ENCODE measurements around the gene ZNF385B.
"Not testable (repeated sequence)": the region's sequence is repeated elsewhere in the genome, so short reads cannot be mapped to it uniquely, and the experiment has no call there.

Gene ZNF385B

GRCh38 chr2:179787601-179788000 lies 73.8 kb downstream of the ZNF385B start:
- H3K9ac ChIP-seq = no peak overlapping the region
- no peaks in the 10 kb centered on the region for H3K27me3 ChIP-seq (ENCODE audit: control insufficient read depth, insufficient read depth, low read length)
- H3K9me3 ChIP-seq (ENCODE audit: control insufficient read depth, low read length) = no peaks in the 10 kb centered on the region
- no peak overlapping the region for H3K27ac ChIP-seq
- no peak overlapping the region for H3K4me3 ChIP-seq (ENCODE audit: low read depth, low read length)
- no peaks in the 10 kb centered on the region for H3K36me3 ChIP-seq (ENCODE audit: control insufficient read depth, insufficient read depth, low read length)
- no peak overlapping the region for H3K4me2 ChIP-seq (ENCODE audit: low read length)
- no peak overlapping the region for H2AFZ ChIP-seq
- no peaks in the 10 kb centered on the region for H3K79me2 ChIP-seq
- no peak for TF ChIP-seq CTCF (IDR thresholded peaks at IDR 0.05)
- no peaks in the 10 kb centered on the region for H3K4me1 ChIP-seq

GRCh38 chr2:179785902-179786301 lies 75.5 kb downstream of the ZNF385B start:
- no peaks in the 10 kb centered on the region for H3K9me3 ChIP-seq (ENCODE audit: control insufficient read depth, low read length)
- H3K4me2 ChIP-seq (ENCODE audit: low read length) = no peak overlapping the region
- no peak for TF ChIP-seq CTCF (IDR thresholded peaks at IDR 0.05)
- no peak overlapping the region for H3K27ac ChIP-seq
- no peaks in the 10 kb centered on the region for H3K36me3 ChIP-seq (ENCODE audit: control insufficient read depth, insufficient read depth, low read length)
- no peaks in the 10 kb centered on the region for H3K4me1 ChIP-seq
- no peak overlapping the region for H3K9ac ChIP-seq
- no peaks in the 10 kb centered on the region for H3K79me2 ChIP-seq
- H3K4me3 ChIP-seq (ENCODE audit: low read depth, low read length) = no peak overlapping the region
- no peaks in the 10 kb centered on the region for H3K27me3 ChIP-seq (ENCODE audit: control insufficient read depth, insufficient read depth, low read length)
- H2AFZ ChIP-seq = no peak overlapping the region

GRCh38 chr2:179782346-179782745 lies 79.1 kb downstream of the ZNF385B start:
- H3K79me2 ChIP-seq; H2AFZ ChIP-seq; H3K36me3 ChIP-seq (ENCODE audit: control insufficient read depth, insufficient read depth, low read length); H3K27me3 ChIP-seq (ENCODE audit: control insufficient read depth, insufficient read depth, low read length); H3K4me2 ChIP-seq (ENCODE audit: low read length); H3K4me3 ChIP-seq (ENCODE audit: low read depth, low read length); H3K4me1 ChIP-seq; H3K9ac ChIP-seq; H3K27ac ChIP-seq; H3K9me3 ChIP-seq (ENCODE audit: control insufficient read depth, low read length): not testable (repeated sequence)

GRCh38 chr2:179773986-179774385 lies 87.4 kb downstream of the ZNF385B start:
- no peak overlapping the region for H2AFZ ChIP-seq
- H3K4me2 ChIP-seq (ENCODE audit: low read length) = no peak overlapping the region
- no peak for TF ChIP-seq CTCF (IDR thresholded peaks at IDR 0.05)
- H3K27ac ChIP-seq = no peak overlapping the region
- H3K36me3 ChIP-seq (ENCODE audit: control insufficient read depth, insufficient read depth, low read length) = no peaks in the 10 kb centered on the region
- H3K4me3 ChIP-seq (ENCODE audit: low read depth, low read length) = no peak overlapping the region
- no peaks in the 10 kb centered on the region for H3K27me3 ChIP-seq (ENCODE audit: control insufficient read depth, insufficient read depth, low read length)
- H3K9me3 ChIP-seq (ENCODE audit: control insufficient read depth, low read length) = no peaks in the 10 kb centered on the region
- no peaks in the 10 kb centered on the region for H3K79me2 ChIP-seq
- H3K4me1 ChIP-seq = no peaks in the 10 kb centered on the region
- no peak overlapping the region for H3K9ac ChIP-seq

GRCh38 chr2:179772346-179772745 lies 89.1 kb downstream of the ZNF385B start:
- Histone ChIP-seq H3K4me2 (ENCODE audit: low read length) (no peak overlapping the region), H3K9ac (no peak overlapping the region), H3K27me3 (ENCODE audit: control insufficient read depth, insufficient read depth, low read length) (no peaks in the 10 kb centered on the region), H3K4me3 (ENCODE audit: low read depth, low read length) (no peak overlapping the region), H3K79me2 (no peaks in the 10 kb centered on the region), H3K27ac (no peak overlapping the region), H3K36me3 (ENCODE audit: control insufficient read depth, insufficient read depth, low read length) (no peaks in the 10 kb centered on the region), H3K4me1 (no peaks in the 10 kb centered on the region), H3K9me3 (ENCODE audit: control insufficient read depth, low read length) (no peaks in the 10 kb centered on the region), H2AFZ (no peak overlapping the region)
- TF ChIP-seq CTCF (IDR thresholded peaks at IDR 0.05) = no peak
